GM18508 (cell line): Measurements from ENCODE around the gene VANGL2.

Experiments
- ATAC-seq: cut with Tn5 transposase; IDR thresholded peaks from one replicate; pipeline ENCODE4 v1.9.1; 2021; ENCODE audit warnings: moderate number of reproducible peaks; ENCODE audit not compliant: insufficient read depth, unreplicated experiment

Gene VANGL2

GRCh38 chr1:160421881-160422280 is 21.5 kb downstream of the VANGL2 start:
- ATAC-seq: no peak

- no peak for ATAC-seq
Measured at GRCh38 chr1:160423966-160424365, 23.6 kb downstream of the VANGL2 start.

GRCh38 chr1:160425847-160426246 is 25.5 kb downstream of the VANGL2 start:
- no peak for ATAC-seq

- ATAC-seq: no peak
Measured at GRCh38 chr1:160427625-160428024, 27.3 kb downstream of the VANGL2 start.

- no peak for ATAC-seq
Measured at GRCh38 chr1:160428053-160428452, 27.7 kb downstream of the VANGL2 start.

- ATAC-seq: no peak
Measured at GRCh38 chr1:160428655-160429054, 28.3 kb downstream of the VANGL2 start.

GRCh38 chr1:160429125-160429561 is 28.8 kb downstream of the VANGL2 start:
- ATAC-seq: no peak

- no peak for ATAC-seq
Measured at GRCh38 chr1:160429702-160430535, 29.6 kb downstream of the VANGL2 start.

- no peak for ATAC-seq
Measured at GRCh38 chr1:160431006-160431405, 30.6 kb downstream of the VANGL2 start.

GRCh38 chr1:160431571-160431970 is 31.2 kb downstream of the VANGL2 start:
- no peak for ATAC-seq

- ATAC-seq: peak; percentile 45
Measured at GRCh38 chr1:160432371-160432786, 32.0 kb downstream of the VANGL2 start.

- ATAC-seq: no peak
Measured at GRCh38 chr1:160436966-160437365, 36.6 kb downstream of the VANGL2 start.

- ATAC-seq: peak; percentile 43
Measured at GRCh38 chr1:160437432-160438316, 37.3 kb downstream of the VANGL2 start.

- ATAC-seq: no peak
Measured at GRCh38 chr1:160438317-160438918, 38.1 kb downstream of the VANGL2 start.

GRCh38 chr1:160438935-160439334 is 38.6 kb downstream of the VANGL2 start:
- no peak for ATAC-seq

GRCh38 chr1:160439718-160440117 is 39.4 kb downstream of the VANGL2 start:
- no peak for ATAC-seq

GRCh38 chr1:160446945-160447600 is 46.7 kb downstream of the VANGL2 start:
- ATAC-seq: no peak

GRCh38 chr1:160449494-160449893 is 49.1 kb downstream of the VANGL2 start:
- no peak for ATAC-seq

- no peak for ATAC-seq
Measured at GRCh38 chr1:160451119-160451858, 50.9 kb downstream of the VANGL2 start.

GRCh38 chr1:160451859-160452232 is 51.5 kb downstream of the VANGL2 start:
- no peak for ATAC-seq
